OCI-LY3 (cell line): ENCODE results near the gene SLC28A1.

ENCODE experiments used
- CTCF ChIP-seq: fragments of 200-600, 300-600 bp; sonication (generic); IDR thresholded peaks from 2 replicates; pipeline ENCODE4 v1.5.1; 2014; ENCODE audit warnings: antibody characterized with exemption, low read length, low read depth
- EZH2phosphoT487 ChIP-seq: fragments of 200-600 bp; shearing (Covaris generic); IDR thresholded peaks from 2 replicates; pipeline ENCODE4 v1.6.1; 2018; ENCODE audit warnings: antibody characterized with exemption, mixed run types, low read depth

- TF ChIP-seq CTCF, result no peak
- no peak for TF ChIP-seq EZH2phosphoT487
These were observed 27.0 kb upstream of the SLC28A1 start for GRCh38 chr15:84857418-84858004.
